GM18508 (cell line): ENCODE results near the gene SMIM17.

ENCODE experiments used
- ATAC-seq: cut with Tn5 transposase; IDR thresholded peaks from one replicate; pipeline ENCODE4 v1.9.1; 2021; ENCODE audit warnings: moderate number of reproducible peaks; ENCODE audit not compliant: insufficient read depth, unreplicated experiment

SMIM17 gene

DNA sequence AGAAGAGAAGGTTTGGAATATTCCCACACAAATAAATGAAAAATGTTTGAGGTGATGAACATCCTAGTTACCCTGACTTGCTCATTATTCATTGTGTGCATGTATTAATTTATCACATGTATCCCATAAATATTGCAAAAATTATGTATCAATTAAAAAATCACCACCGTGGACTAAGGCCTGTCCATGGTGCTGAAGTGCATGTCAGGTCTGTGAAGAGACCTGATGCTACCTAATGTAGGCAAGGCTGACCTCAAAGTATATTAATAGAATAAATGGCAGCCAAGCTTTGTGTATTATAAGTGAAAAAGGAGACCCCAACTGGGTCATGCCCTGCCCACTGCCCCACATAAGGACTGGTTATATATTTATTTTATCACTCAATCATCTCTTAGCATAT, 63.0 kb downstream of the SMIM17 start:
- no peak for ATAC-seq
